Measurements from ENCODE around the gene CD300LG.
"Not testable (repeated sequence)": the region's sequence is repeated elsewhere in the genome, so short reads cannot be mapped to it uniquely, and the experiment has no call there.

Gene CD300LG, protein sequence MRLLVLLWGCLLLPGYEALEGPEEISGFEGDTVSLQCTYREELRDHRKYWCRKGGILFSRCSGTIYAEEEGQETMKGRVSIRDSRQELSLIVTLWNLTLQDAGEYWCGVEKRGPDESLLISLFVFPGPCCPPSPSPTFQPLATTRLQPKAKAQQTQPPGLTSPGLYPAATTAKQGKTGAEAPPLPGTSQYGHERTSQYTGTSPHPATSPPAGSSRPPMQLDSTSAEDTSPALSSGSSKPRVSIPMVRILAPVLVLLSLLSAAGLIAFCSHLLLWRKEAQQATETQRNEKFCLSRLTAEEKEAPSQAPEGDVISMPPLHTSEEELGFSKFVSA
- 0 reads per million in 3 experiments for total RNA-seq

DNA sequence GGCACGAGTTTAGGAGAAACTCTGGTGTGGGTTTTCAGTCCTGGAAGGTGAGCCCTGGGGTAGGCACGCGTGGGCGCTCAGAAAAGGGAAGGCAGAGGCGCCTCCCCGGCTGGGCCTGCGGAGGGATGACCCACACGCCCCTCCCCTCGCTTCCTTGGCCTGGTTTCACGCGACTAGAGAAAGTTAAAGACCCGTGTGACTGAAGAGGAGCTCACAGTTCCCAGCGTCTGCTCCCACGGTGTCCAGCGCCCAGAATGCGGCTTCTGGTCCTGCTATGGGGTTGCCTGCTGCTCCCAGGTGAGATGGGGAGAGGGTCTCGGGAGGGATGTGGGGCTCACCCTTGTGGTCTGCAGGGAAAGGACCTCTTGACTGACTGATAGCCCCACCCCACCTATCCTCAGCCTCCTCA lies at the start of gene CD300LG:
Gene CD300LG (plus strand): TSS at position 214 of the 409 bp plus-strand sequence. CDS start 41 bp downstream, at position 255.
- DNase-seq: no peak

DNA sequence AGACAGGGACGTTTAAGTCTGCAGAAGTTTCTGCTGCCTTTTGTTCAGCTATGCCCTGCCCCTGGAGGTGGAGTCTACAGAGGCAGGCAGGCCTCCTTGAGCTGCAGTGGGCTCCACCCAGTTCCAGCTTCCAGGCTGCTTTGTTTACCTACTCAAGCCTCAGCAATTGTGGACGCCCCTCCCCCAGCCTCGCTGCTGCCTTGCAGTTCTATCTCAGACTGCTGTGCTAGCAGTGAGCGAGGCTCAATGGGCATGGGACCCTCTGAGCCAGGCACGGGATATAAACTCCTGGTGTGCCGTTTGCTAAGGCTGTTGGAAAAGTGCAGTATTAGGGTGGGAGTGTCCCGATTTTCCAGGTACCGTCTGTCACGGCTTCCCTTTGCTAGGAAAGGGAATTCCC lies 49.0 kb upstream of the CD300LG start:
- DNase-seq: not testable (repeated sequence)

- no peak for DNase-seq
These were observed 47.9 kb upstream of the CD300LG start for GRCh38 chr17:43799047-43799446.

DNA sequence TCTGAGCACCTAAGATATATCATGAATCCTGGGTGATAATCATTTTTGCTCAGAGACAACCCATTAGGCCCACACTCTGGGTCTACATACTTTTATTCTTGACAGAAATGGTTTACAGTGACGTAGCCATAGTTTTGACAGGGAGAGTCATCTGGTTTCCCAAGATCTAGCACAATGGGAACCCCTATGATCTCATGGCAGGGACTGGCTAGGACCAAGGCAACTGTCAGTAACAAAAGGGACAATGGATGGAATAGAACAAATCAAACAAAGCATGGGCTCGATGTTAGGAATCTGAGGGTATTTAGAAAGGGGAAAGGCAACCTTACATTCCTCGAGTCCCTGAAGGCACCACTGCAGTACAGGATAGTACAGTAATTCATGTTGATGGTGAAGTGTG lies 46.2 kb upstream of the CD300LG start:
- DNase-seq: no peak

DNA sequence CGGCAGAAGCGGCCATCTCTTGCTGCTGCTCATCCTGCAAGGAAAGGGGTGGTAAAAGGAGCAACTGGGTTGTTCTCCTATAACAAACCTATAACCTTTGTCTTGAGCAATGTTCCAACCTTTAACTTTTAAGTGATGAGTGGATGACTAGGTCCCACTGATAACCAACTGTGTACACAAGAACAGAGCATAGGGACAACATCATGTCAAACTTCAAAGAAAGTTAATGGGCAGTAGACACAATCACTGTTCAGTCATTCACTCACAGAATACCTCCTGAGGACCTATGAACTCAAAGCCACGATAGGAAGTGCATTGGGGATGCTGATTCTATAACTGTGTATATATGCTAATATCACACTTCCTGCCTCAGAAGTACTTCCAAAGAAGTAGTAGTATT lies 45.1 kb upstream of the CD300LG start:
- DNase-seq: no peak

DNA sequence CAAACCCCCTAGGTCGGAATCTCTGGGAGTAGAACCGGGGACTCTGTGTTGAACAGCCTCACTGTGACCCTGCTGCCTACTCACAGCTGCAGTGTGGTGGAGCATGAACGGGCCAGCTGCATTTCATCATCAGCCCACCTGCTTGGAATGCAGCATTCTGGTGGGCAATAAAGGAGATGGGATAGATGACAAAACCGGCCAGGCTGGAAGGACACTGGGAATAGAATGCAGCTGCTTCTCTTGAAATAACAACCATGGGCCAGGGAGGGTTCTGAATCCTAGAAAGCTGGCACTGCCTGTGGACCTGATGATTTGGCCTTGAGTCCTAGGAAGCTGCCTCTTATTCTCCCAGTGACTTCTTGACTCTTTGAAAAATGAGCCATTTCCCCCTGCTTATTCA lies 43.2 kb upstream of the CD300LG start:
- DNase-seq: no peak

GRCh38 chr17:43805117-43805516 lies 41.9 kb upstream of the CD300LG start:
- no peak for DNase-seq

DNA sequence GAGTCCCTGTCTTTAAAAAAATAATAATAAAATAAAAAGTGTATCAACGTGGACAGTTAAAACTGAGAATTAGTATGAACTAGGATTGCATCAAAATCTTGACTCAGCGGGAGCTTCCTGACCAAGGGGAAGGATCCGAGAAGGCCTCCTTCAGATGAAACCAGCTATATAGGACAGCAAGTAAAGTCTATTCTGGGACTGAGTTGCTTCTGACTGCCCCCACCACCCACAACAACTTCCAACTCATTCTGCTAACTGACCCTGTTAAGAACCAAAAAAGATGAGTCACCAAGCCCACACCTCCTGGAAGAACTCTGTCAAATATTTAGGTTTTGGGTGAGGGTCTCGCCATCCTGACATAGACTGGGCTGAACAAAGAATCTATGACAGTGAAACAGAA lies 38.9 kb upstream of the CD300LG start:
- no peak for DNase-seq

DNA sequence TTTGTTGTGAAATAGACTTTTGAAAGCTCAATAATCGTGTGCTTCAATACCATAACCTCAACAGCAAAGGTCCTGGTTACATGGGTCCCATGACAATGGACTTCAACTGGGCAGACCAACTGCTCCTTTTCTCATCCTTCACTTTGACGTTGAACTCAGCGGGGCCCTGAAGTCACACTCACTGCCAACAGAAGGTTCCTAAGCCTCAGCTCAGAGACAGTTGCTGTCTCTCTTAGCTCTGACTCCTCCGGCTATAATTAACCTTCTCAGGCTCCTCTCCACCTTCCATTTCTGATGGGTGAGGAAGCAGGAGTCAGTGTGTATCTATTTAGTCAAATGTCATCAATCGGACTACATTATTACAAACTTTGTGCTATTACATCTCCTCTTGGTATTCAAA lies 37.9 kb upstream of the CD300LG start:
- no peak for DNase-seq

GRCh38 chr17:43810226-43810715 lies 36.7 kb upstream of the CD300LG start:
- DNase-seq: no peak

DNA sequence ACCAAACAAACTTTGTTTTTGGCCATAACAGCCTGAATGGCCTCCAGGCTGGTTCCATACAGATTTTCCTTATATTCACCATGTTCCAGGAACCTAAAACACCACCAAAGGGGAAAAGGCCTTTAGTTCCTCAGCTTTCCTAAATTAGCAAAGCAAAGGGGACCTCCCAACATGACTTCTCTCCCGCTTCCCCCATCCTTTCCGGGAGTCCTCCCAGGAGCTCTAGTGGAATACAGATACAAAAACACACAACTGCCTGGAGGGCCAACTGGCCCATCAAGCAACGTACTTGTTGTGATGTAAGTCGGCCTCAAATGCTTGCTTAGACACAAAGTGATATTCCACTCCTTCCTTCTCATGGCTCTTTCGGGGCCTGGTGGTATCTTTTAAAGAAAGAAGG lies 36.2 kb upstream of the CD300LG start:
- DNase-seq: no peak

GRCh38 chr17:43812396-43813265 lies 34.3 kb upstream of the CD300LG start:
- DNase-seq: no peak

- DNase-seq: no peak
These were observed 33.6 kb upstream of the CD300LG start for GRCh38 chr17:43813386-43813785.

GRCh38 chr17:43814026-43814425 lies 33.0 kb upstream of the CD300LG start:
- DNase-seq: no peak

DNA sequence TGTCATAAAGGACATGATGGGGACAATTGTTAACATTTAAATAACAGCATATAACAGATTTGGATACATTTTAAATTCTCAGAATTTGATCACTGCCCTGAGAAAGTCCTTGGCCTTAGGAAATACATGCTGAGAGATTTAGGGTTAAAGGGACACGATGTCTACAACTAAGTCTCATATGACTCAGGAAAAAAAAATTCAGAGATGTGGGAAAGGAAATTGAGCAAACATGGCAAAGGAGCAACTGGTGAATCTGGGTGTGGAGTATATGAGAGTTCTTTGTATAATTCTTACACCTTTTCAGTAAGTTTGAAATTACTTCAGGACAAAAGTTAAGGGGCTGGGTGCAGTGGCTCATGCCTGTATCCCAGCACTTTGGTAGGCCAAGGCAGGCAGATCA lies 32.3 kb upstream of the CD300LG start:
- no peak for DNase-seq

GRCh38 chr17:43816336-43817320 lies 30.3 kb upstream of the CD300LG start:
- no peak for DNase-seq

DNA sequence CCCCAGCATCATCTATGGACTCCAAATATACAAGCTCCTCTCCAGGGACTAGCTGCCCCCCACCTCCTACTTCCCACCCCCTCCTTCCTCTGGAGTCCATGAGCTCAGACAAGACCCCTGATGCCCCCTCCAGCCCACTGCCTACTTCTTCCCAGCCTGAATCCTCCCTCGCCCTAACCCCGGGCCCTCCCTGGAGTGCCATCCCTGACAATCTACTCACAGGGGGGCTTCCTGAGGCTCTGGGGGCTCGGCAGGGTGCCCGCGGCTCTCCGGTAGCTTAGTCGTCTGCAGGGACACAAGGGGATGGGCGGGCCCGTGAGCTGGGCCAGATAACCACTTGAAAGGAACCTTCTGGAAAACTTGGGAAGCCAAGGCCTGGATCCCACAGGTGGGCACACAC lies 29.1 kb upstream of the CD300LG start:
- DNase-seq: no peak

DNA sequence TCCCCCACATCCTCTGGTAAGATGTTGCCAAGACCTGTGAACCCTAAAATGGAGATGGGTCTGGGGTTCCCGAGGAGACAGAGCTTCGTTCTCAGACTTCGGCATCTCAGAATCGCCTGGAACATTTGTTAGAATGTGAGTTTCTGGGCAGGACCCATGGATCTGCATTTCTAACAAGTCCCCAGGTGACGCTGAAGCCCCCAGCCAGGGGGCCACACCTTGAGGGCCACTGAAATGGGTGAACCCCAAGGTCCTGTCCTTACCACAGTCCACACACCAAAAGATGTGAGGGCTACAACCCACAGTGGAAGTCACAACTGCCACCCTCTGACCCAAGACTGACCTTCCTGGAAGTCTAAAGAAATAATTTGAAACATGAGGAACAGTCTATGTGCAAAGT lies 28.0 kb upstream of the CD300LG start:
- DNase-seq: no peak

GRCh38 chr17:43820759-43821158 lies 26.2 kb upstream of the CD300LG start:
- no peak for DNase-seq

DNA sequence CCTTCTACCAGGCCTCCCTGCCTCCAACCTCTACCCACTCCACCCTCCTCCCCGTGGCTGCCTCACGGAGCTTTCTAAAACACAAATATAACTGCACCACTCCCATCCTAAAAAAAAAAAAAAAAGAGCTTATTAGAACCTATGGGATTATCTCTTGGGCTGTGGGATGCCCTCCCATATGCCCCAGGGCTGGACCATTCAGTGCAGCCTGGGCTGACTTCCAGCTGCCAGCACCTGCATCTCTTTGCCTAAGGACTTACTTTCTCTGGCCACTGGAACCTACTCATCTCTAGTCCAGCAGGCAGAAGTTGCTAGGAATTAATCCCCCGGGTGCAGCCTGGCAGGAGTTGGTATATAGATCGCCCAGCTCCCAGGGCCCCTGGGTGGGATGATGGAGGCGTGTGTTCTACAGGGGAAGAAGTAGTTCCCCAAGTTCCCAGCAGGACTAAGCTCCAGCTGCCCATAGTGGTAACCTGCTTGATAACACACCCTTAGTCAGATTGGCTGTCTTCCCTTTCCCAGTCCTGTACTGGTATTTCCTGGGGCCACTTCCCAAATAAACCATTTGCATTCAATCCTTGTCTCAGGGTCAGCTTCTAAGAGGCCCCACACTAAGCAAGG lies 24.3 kb upstream of the CD300LG start:
- no peak for DNase-seq

GRCh38 chr17:43823350-43824084 lies 23.5 kb upstream of the CD300LG start:
- no peak for DNase-seq
